ENCODE results near the gene RAB23. TPM values are rescaled to one million over a fixed set of nuclear protein-coding genes. Genes with fewer than 3 reads are reported as not detected.

Gene RAB23
- total RNA-seq, 1 donor from 2014 or later, result 10.8 TPM

DNA sequence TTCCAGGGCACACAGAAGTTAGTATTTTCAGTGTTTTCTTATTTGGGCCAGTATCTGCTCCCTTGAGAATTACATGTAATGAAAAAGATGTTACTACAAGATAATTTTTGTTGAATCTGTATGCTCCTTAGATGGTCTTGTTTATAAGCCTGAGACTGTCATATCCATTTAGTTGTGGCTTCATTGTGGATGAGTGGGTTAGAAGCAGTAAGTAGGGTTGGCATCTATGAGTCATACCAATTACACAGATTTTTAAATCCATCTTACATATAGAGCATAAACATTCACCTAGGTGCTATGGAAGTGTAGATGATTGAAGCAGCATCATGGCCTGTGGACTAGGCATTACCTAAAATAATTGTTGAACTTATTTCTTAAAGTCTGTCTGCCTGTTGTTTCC lies 63.4 kb downstream of the RAB23 start:
- intact Hi-C loops (cut with DNase I), result no loop called here
- no peak for ATAC-seq (ENCODE audit: poor library complexity)
- no peak for DNase-seq

DNA sequence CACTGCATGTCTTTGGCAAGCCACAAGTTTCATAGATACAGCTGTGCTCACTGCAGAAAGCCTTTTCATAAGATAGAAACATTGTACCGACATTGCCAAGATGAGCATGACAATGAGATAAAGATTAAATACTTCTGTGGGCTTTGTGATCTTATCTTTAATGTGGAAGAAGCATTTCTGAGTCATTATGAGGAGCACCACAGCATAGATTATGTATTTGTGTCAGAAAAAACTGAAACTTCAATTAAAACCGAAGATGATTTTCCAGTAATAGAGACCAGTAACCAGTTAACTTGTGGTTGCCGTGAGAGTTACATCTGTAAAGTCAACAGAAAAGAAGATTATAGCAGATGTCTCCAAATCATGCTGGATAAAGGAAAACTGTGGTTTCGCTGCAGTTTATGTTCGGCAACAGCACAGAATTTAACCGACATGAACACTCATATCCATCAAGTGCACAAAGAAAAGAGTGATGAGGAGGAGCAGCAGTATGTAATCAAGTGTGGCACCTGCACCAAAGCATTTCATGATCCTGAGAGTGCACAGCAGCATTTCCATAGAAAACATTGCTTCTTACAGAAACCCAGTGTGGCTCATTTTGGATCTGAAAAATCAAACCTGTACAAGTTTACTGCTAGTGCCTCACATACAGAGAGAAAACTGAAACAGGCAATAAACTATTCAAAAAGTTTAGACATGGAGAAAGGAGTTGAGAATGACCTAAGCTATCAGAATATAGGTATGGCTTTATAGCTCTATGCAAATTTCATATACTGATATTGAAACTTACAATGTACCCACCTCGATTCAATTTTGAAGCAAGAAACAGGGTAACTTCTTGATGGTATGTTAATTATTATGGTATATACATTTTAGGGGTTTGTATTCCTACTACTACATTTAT lies 73.9 kb downstream of the RAB23 start:
- ATAC-seq (ENCODE audit: poor library complexity), result no peak
- intact Hi-C loops (cut with DNase I), result no loop called here
- DNase-seq, result no peak

DNA sequence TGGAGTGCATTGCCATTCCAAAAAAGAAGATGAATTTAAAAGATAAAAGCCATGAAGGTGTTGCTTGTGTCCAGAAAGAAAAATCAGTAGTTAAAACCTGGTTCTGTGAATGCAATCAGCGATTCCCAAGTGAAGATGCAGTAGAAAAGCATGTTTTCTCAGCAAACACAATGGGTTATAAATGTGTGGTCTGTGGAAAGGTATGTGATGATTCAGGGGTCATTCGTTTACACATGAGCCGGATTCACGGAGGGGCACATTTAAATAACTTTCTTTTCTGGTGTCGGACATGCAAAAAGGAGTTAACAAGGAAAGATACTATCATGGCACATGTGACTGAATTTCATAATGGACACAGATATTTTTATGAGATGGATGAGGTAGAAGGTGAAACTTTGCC lies 74.7 kb downstream of the RAB23 start:
- ATAC-seq (ENCODE audit: poor library complexity), result no peak
- DNase-seq, result no peak
- intact Hi-C loops (cut with DNase I), result no loop called here

DNA sequence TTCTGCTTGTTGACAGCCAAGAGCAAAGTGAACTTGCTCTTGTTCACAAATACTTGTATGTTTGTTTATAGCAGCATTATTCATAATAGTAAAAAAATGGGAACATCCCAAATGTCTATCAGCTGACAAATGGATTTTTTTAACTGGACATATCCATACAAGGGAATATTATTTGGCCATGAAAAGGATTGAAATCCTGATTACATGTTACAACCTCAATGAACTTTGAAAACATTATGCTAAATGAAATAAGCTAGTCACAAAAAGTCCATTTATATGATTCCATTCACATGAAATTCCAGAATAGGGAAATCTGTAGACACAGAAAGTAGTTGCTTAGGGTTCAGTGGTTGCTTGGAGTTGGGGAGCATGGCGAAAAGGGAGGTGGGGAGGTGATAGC lies 78.4 kb downstream of the RAB23 start:
- no peak for ATAC-seq (ENCODE audit: poor library complexity)
- intact Hi-C loops (cut with DNase I), result no loop called here
- DNase-seq, result no peak

DNA sequence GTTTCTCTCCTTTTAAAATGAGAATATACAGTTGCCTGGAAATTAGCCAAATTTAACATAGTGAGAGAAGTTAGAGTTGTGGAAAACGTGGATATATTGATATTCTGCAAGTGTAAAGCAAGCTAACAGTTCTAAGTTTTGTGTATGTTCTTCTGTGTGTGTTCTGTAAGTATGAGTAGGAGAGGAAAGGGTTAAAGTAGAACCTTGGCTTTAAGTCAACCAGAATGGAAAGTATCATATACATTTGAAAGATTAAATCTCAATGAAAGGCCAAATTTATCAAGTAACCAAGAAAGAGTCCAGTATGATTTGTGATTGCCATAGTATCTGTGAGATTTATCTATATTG lies 80.0 kb downstream of the RAB23 start:
- intact Hi-C loops (cut with DNase I), result no loop called here
- ATAC-seq (ENCODE audit: poor library complexity) (no peak), DNase-seq (no peak)

DNA sequence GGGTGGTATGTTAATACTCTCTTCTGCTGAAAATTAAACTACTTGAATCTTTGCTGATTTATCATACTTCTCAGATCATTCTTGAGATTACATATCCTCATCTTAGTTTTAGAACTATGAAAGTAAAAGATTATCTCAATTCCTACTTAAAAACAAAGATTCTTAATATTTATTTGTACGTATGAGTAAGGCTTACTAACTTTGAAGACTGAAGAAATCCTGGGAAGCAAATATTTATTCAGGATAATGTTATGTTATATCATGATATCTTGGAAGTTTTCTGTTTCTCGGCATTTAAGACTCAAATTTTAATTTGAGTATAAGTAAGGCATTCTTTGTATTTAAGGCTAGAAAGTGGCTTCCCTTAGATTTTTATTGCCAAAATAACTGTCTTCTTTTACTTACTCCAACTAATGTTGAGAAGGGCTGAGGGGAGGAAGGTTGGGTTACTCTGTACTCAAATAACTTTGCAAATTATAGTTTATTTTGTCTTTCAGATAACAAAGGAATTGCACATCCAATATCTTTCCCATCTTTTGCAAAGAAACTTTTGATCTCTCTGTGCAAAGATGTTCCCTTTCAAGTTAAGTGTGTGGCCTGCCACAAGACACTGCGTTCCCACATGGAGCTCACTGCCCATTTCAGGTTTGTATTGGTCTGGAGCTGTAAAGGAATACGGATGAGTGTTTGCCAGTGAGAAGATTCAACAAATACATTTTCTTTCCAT lies 80.5 kb downstream of the RAB23 start:
- intact Hi-C loops (cut with DNase I), result no loop called here
- ATAC-seq (ENCODE audit: poor library complexity), result no peak
- DNase-seq, result no peak

DNA sequence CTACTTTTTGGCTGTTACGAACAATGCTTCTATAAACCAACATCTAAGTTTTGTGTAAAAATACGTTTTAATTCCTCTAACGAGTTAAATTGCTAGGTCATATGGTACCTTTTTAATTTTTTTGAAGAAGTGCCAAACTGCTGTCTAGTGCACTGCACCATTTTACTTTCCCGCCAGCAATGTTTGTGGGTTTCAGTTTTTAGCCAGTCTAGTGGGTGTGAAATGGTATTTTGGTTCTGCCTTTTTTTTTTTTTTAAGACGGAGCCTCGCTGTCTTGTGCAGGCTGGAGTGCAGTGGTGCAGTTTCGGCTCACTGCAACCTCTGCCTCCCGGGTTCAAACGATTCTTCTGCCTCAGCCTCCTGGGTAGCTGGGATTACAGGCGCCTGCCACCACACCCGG lies 84.1 kb downstream of the RAB23 start:
- intact Hi-C loops (cut with DNase I), result no loop called here
- ATAC-seq (ENCODE audit: poor library complexity) (no peak), DNase-seq (no peak)

DNA sequence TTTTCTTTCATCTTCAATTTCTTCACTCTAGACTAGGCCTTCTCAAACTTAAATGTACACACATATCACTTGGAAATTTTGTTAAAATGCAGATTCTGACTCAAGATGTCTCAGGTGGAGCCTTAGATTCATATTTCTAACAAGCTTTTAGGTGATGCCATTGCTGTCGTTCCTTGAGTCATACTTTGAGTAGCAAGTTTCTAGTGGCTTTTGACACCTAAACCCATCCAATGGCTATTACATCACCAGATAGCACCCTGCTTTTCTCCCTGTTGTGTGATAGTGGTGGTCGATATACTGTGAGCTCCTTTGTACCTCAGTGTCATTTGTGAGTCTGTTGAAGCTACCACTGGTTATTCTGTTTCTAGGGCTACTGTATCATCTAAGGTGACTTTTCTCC lies 84.8 kb downstream of the RAB23 start:
- DNase-seq (no peak), ATAC-seq (ENCODE audit: poor library complexity) (no peak)
- intact Hi-C loops (cut with DNase I), result no loop called here

Other genes with a start within 250 kb of the RAB23 start
- gene KIAA1586, start 175.6 kb downstream of the RAB23 start, total RNA-seq, result 6.5 TPM
- 17.2 TPM for gene ZNF451, start 132.1 kb downstream of the RAB23 start, total RNA-seq
- gene BAG2, start 50.0 kb downstream of the RAB23 start, total RNA-seq, result 12.7 TPM
- gene PRIM2, start 95.3 kb upstream of the RAB23 start, total RNA-seq, result 3.1 TPM